Stimulated activated CD4-positive, alpha-beta T cell treated with anti-CD3 and anti-CD28 coated beads, Interleukin-2, amount 100 ng/mL, for 48 hours (primary cell): ENCODE results near the gene FBXO41.
A peak's percentile ranks its signal among the peaks of the same experiment; 100 is the strongest.

Experiments
- DNase-seq, 2 donors: peaks; one replicate each; pipeline ENCODE4 v3.0.0-alpha.2; 2020

FBXO41 gene, protein sequence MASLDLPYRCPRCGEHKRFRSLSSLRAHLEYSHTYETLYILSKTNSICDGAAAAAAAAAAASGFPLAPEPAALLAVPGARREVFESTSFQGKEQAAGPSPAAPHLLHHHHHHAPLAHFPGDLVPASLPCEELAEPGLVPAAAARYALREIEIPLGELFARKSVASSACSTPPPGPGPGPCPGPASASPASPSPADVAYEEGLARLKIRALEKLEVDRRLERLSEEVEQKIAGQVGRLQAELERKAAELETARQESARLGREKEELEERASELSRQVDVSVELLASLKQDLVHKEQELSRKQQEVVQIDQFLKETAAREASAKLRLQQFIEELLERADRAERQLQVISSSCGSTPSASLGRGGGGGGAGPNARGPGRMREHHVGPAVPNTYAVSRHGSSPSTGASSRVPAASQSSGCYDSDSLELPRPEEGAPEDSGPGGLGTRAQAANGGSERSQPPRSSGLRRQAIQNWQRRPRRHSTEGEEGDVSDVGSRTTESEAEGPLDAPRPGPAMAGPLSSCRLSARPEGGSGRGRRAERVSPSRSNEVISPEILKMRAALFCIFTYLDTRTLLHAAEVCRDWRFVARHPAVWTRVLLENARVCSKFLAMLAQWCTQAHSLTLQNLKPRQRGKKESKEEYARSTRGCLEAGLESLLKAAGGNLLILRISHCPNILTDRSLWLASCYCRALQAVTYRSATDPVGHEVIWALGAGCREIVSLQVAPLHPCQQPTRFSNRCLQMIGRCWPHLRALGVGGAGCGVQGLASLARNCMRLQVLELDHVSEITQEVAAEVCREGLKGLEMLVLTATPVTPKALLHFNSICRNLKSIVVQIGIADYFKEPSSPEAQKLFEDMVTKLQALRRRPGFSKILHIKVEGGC

GRCh38 chr2:73284296-73285158, at the start of gene FBXO41:
FBXO41 (minus strand) TSS chr2:73284478; CDS start chr2:73269630, 14,848 bp downstream.
- DNase-seq = peak; percentile 60 to 67

DNA sequence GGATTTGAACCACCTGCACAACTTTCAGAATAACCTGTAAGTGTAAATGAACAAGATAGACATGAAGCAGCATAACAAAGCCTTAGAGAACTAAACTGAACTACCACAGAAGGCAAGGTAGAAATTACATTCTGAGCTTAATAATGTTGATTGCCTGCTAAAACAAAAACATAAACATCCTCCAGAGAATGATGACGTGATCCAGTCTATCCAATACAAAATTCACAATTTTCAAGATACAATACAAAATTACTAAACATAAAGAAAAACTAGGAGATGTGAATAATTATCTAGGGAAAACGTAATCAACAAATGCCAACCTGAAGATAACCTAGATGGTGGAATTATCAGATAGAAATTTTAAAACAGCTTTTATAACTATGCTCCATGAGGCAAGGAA, 49.8 kb upstream of the FBXO41 start:
- DNase-seq = no peak

GRCh38 chr2:73333564-73333963, 49.3 kb upstream of the FBXO41 start:
- DNase-seq = no peak

GRCh38 chr2:73324126-73324725, 39.9 kb upstream of the FBXO41 start:
- DNase-seq = no peak

DNA sequence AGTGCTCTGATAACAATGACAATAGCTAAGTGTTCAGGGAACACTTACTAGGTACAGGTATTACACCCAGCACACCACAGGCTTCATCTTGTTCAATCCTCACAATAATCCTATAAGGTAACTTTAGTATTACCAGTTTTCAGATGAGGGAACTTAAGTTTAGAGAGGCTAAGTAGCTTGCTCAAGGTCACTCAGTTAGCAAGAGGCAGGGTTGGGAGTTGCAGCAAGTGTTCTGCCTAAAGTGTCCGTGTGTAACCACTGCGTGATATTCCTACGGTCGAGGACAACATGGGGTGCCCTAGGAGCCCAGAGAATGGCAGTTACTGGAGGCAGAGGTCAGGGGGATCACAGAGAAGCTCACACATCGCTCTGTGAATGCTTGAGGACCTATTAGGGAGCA, 39.3 kb upstream of the FBXO41 start:
- DNase-seq = no peak

- DNase-seq = no peak
Observed at GRCh38 chr2:73314441-73314840, 30.2 kb upstream of the FBXO41 start.

DNA sequence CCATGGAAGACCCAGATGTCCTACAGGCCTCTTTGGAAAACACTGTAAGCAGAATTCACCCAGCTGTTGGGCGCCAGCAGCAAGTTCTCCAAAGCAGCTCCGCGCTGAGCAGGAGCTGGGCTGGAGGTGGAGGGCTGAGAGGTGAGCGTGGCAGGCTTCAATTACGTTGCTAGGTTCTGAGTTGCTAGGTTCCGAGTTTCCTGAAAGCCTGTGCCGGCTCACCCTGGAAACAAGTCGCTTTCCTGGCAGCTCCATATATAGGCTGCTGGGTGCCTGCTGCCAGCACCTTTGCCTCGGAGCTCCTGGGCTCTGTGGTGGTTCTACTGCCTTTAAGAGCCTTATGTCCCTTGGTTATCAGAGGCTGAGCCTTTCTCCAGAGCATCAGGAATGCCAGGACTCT, 23.4 kb upstream of the FBXO41 start:
- DNase-seq = no peak

GRCh38 chr2:73301636-73302035, 17.4 kb upstream of the FBXO41 start:
- no peak for DNase-seq

DNA sequence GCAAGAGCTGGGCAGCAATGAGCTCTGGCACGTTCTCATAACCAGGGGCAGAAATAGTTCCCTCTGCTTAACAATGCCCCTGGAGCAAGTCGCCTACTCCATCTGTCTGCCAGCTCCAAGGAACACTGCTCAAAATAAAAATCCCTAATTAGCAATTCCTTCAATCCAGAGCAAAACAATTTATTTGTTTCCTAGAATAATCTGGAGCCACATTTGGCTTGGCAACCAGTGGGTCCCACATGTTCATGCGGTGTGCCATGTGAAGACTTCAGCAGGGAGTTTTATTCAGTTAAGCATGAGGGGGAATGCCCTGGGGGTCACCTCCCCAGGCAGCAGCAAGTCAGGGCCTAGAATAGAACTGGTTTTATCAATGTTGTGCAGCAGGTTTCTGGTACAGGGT, 16.6 kb upstream of the FBXO41 start:
- DNase-seq = no peak

GRCh38 chr2:73297586-73297985, 13.3 kb upstream of the FBXO41 start:
- DNase-seq = no peak

DNA sequence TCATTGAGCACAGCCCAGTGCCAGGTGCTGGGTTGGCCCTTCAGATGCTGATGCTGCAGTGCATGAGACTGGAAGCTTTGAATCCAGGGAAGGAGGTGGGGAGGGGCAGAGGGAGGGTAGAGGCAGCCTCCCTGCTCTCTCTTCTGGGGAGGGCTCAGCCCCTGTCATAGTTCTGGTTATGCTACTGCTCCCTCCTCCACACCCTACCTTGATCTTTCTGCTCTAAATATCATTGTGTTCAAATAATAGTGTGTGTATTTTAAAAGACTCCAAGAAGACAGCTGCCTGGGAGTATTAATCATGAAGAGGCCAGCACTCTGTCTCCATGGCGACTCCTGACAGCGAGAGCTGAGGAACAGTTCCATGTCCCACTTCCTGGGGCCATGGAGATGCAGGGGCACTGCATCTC, 12.9 kb upstream of the FBXO41 start:
- no peak for DNase-seq

DNA sequence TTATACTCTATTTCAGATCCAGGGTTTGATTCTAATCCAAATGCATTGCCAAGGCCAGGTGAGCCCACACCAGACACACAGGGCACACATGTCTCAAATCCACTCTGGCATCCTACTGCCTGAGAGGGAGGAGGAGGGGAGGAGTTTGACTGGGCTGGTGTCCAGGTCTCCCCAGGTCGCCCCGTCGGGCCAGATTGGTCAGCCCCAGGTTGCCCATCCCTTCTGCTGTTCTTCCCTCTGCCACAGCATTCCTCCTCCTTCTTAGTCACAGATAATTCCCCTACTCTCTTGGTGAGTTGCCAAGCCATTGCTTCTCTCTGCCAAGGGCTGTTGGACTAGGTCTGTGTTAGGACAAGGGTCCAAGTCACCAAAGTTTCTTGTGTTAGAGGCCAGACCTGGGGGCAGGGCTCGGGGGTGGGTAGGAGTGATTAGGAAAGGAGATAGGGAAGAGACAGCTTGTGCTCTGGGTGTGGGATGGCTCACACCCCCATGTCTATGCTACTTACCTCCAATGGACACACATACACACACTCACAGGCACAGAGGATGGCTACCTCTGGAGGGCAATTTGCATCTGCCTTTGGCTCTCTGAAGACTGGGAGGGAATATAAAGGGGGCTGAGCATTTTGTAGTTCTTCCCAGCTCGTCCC, 11.6 kb upstream of the FBXO41 start:
- DNase-seq = no peak

GRCh38 chr2:73294239-73294638, 10.0 kb upstream of the FBXO41 start:
- no peak for DNase-seq

DNA sequence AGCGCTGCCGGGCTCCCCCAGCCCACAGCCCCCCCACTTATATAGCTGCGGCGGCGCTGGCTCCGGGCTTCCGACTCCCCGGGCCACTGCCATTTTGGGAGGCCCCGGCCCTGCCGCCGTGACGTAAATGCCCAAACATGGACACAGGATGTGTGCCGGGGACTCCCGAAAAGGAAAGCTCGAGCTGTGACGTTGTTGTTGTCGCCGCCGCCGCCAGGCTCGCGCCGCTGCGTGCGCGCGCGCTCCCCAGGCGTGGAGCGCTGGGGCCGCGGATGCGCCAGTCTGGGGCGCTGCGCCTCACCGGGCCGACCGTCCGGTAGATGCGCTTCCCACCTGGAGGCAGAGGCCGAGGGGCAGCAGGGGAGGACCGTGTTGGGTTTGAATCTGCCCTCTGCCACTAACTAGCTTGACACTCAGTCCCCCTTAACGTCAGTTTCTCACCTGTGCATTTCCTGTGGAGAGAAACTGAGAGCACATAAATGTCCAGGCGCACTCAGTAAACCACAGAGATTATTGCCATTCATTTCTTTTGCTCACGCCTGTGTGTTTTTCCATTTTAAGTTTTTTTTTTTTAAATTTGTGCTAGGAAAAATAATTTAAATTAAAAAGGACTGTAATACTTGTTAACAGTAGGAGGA, 9.4 kb upstream of the FBXO41 start, which contains the start of gene EGR4:
Gene EGR4, minus strand, starts transcription at position 15 of the 638 bp plus-strand sequence. CDS start 231 bp downstream, outside the sequence.
- DNase-seq = peak; percentile 80 to 85

DNA sequence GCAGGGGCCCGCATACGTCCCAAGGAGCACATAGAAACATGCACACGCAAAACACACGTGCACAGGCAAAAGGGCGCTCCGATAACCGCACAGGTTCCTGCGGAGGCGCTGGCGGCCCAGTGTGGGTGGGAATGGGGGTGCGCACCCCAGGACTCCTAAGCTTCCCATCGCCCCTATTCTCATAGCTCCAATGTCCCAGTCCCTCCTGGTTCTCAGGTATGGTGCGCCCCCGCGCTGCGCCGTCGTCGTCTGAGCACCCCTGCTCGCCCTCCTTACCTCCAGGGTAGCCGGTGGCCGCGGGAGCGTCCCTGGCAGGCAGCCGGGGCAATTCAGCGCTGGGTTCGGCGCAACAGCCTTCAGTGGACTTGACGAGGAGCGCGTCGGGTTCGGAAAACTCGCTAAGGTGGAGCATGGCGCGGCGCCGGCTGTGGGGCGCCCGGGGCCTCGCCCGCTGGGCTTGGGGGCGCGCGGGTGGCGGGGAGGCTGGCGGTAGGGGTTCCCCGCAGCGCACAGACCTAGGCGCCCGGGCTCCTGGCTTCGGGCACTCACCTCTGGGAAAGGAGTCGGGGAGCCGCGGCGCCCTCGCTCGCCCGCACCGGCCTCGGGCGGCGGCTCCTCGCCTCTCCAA, 8.7 kb upstream of the FBXO41 start:
- DNase-seq = no peak

DNA sequence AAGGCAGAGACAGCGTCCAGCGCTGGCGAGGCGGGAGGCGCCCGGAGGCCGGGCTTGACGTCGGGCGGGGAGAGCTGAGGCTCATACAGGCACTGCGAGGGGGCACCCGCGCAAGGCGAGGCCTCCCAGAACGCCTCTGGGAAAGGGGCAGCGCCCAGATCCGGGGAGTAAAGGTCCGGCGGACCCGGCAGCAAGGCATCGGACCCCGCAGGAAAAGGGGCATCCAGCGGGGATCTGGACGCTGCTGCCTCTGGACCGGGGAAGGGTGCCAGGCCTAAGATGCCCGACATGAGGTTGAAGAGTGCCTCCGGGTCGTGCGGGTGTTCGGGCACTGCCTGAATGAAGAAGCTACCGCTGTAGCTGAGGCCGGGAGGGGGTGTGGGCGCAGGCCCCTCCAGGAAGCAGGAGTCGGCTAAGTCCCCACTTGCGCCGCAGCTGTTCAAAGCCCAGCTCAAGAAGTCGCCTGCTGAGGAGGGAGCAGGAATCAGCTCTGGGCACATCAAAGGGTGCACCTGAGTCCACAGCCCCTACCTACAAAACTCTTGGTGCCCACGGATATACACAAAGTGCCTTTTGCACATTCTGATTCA, 8.1 kb upstream of the FBXO41 start:
- DNase-seq = no peak

DNA sequence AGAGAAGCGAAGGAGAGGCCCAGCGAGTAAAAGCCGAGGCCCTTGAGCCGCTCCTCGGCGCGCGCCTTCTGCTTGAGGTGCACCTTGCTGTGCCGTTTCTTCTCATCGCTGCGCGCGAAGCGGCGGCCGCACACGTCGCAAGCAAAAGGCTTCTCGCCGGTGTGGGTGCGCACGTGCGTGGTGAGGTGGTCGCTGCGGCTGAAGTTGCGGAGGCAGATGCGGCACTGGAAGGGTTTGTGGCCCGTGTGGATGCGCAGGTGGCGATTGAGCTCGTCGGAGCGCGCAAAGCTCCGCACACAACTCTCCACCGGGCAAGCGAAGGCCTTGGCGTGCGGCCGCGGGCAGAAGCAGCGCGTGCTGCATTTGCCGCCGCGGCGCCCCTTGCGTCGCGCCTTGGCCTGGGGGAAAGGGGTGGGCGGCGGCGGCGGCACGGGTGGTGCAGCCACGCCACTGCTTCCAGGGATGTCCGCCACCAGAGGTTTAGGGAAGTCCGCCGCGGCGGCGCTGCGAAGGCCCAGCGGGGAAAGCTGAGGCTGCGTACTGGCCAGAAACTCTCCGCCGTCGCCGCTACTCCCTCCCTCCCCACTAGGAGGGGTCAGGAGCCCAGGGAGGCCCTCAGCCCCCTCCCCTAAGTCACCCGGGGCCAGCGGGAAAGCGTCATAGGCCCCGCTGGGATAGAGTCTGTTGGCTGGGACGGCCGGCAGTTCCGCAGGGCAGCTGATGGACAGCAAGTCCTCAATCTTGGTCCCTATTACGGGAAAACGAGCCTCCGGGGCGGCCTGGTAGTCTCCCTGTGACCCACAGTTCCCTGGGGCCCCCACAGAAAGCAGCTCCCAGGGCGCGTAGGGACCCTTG, 7.4 kb upstream of the FBXO41 start:
- DNase-seq = no peak

- DNase-seq = peak in 1 of 2 donors; percentile 53
Observed at GRCh38 chr2:73291093-73291460, 6.8 kb upstream of the FBXO41 start.

DNA sequence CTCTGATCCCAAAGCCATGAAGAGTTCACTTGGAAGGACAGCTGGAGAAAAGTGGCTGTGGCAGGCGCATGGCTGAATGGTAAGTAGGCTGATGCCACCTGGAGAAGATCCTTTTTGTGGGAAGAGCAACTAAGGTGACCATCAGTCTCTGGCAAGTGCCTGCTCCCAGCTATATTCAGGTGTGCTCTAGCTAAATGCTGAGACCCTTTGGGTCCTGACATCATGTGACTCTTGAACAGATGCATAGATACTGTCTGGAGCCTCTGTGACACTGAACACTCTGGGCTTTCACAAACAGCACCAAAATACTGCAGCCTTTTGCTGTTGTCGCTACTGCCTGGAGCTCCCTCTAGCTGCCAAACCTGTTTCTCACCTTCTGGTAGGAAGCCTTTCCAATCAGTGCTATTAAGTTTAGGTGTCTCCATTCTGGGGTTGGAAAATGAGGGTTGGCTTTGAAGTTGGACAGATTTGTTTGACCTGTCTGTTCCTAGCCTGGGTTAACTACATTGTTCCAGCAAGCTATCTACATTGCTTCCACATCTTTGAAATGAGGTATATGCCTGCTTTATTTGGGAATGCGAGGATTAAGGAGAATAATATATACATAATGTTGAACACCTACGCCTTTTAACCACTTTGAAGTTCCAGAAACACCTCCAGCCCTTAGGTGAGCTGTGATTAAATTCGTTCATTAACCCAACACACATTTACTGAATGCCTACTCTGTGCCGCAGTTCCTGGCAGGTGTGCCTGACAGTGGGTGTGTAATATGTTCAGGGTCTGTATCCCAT, 6.0 kb upstream of the FBXO41 start:
- DNase-seq = peak in 1 of 2 donors; percentile 33
